SU-DHL-6 (cell line): Measurements from ENCODE around the gene C5orf24.

Experiments used
- EZH2phosphoT487 ChIP-seq: fragments of 200-600 bp; sonication (generic), shearing (Covaris generic); conservative IDR thresholded peaks from 2 replicates; pipeline ENCODE4 v1.6.1; 2018; ENCODE audit warnings: mild to moderate bottlenecking, antibody characterized with exemption, low read length, moderate library complexity, mixed read lengths
- TF ChIP-seq, protein P1 (sequence below): fragments of 200-600 bp; sonication (generic); IDR thresholded peaks from one replicate; pipeline ENCODE4 v1.5.1; 2017; ENCODE audit warnings: antibody characterized with exemption, mild to moderate bottlenecking, low read length, moderate library complexity; ENCODE audit not compliant: insufficient read depth, poor library complexity, severe bottlenecking

- TF ChIP-seq, protein P1, sequence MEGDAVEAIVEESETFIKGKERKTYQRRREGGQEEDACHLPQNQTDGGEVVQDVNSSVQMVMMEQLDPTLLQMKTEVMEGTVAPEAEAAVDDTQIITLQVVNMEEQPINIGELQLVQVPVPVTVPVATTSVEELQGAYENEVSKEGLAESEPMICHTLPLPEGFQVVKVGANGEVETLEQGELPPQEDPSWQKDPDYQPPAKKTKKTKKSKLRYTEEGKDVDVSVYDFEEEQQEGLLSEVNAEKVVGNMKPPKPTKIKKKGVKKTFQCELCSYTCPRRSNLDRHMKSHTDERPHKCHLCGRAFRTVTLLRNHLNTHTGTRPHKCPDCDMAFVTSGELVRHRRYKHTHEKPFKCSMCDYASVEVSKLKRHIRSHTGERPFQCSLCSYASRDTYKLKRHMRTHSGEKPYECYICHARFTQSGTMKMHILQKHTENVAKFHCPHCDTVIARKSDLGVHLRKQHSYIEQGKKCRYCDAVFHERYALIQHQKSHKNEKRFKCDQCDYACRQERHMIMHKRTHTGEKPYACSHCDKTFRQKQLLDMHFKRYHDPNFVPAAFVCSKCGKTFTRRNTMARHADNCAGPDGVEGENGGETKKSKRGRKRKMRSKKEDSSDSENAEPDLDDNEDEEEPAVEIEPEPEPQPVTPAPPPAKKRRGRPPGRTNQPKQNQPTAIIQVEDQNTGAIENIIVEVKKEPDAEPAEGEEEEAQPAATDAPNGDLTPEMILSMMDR = peak; percentile 75
- no peak for TF ChIP-seq EZH2phosphoT487
These were observed 59.0 kb downstream of the C5orf24 start, which contains the start of gene PCBD2 for GRCh38 chr5:134904610-134905245.
